ENCODE measurements around the gene GAS7. TPM values are rescaled to one million over a fixed set of nuclear protein-coding genes. Genes with fewer than 3 reads are reported as not detected.

Gene GAS7
- total RNA-seq, 2 experiments from 2014 or later: 0.76 to 1.2 TPM

GRCh38 chr17:9898812-9899211 is 299.6 kb downstream of the GAS7 start:
- no peaks in the 10 kb centered on the region for H3K36me3 Mint-ChIP-seq
- DNase-seq: no peak
- H3K27ac Mint-ChIP-seq: no peak overlapping the region
- no peaks in the 10 kb centered on the region for H3K4me1 Mint-ChIP-seq
- no peak overlapping the region for H3K4me3 Mint-ChIP-seq
- no peaks in the 10 kb centered on the region for H3K9me3 Mint-ChIP-seq
- peaks cover 24% of the 10 kb centered on the region for H3K27me3 Mint-ChIP-seq

- no peaks in the 10 kb centered on the region for H3K4me1 Mint-ChIP-seq
- H3K27ac Mint-ChIP-seq: no peak overlapping the region
- H3K4me3 Mint-ChIP-seq: no peak overlapping the region
Measured at GRCh38 chr17:9897372-9897968, 300.9 kb downstream of the GAS7 start.

GRCh38 chr17:9895923-9896322 is 302.5 kb downstream of the GAS7 start:
- Mint-ChIP-seq H3K9me3 (no peaks in the 10 kb centered on the region), H3K4me3 (no peak overlapping the region), H3K36me3 (no peaks in the 10 kb centered on the region), H3K4me1 (no peaks in the 10 kb centered on the region), H3K27ac (no peak overlapping the region), H3K27me3 (peaks cover 22% of the 10 kb centered on the region)
- DNase-seq: no peak

More at GRCh38 chr17:9897372-9897968, 300.9 kb downstream of the GAS7 start:
- Mint-ChIP-seq H3K27me3 (peaks cover 29% of the 10 kb centered on the region), H3K9me3 (no peaks in the 10 kb centered on the region), H3K36me3 (no peaks in the 10 kb centered on the region)
- no peak for DNase-seq

GRCh38 chr17:9894231-9894630 is 304.2 kb downstream of the GAS7 start:
- Mint-ChIP-seq H3K4me1 (no peaks in the 10 kb centered on the region), H3K36me3 (no peaks in the 10 kb centered on the region), H3K9me3 (no peaks in the 10 kb centered on the region), H3K27me3 (peaks cover 12% of the 10 kb centered on the region), H3K27ac (no peak overlapping the region), H3K4me3 (no peak overlapping the region)
- no peak for DNase-seq

GRCh38 chr17:9893411-9894012 is 304.9 kb downstream of the GAS7 start:
- Mint-ChIP-seq H3K27me3 (peaks cover 11% of the 10 kb centered on the region), H3K36me3 (no peaks in the 10 kb centered on the region), H3K9me3 (no peaks in the 10 kb centered on the region), H3K4me1 (no peaks in the 10 kb centered on the region), H3K4me3 (no peak overlapping the region), H3K27ac (no peak overlapping the region)
- DNase-seq: no peak

GRCh38 chr17:9890124-9890523 is 308.3 kb downstream of the GAS7 start:
- peaks cover 5% of the 10 kb centered on the region for H3K27me3 Mint-ChIP-seq
- no peaks in the 10 kb centered on the region for H3K9me3 Mint-ChIP-seq
- H3K27ac Mint-ChIP-seq: no peak overlapping the region
- peak; percentile 8 for DNase-seq
- H3K4me3 Mint-ChIP-seq: no peak overlapping the region
- H3K4me1 Mint-ChIP-seq: no peaks in the 10 kb centered on the region
- H3K36me3 Mint-ChIP-seq: no peaks in the 10 kb centered on the region

GRCh38 chr17:9887508-9887907 is 310.9 kb downstream of the GAS7 start:
- no peaks in the 10 kb centered on the region for H3K4me1 Mint-ChIP-seq
- H3K27me3 Mint-ChIP-seq: no peaks in the 10 kb centered on the region

GRCh38 chr17:9886141-9886930 is 312.1 kb downstream of the GAS7 start:
- peaks cover 22% of the 10 kb centered on the region for H3K9me3 Mint-ChIP-seq
- no peaks in the 10 kb centered on the region for H3K36me3 Mint-ChIP-seq
- no peaks in the 10 kb centered on the region for H3K27me3 Mint-ChIP-seq
- DNase-seq: no peak
- no peak overlapping the region for H3K27ac Mint-ChIP-seq
- H3K4me1 Mint-ChIP-seq: no peaks in the 10 kb centered on the region
- H3K4me3 Mint-ChIP-seq: no peak overlapping the region

More at GRCh38 chr17:9887508-9887907, 310.9 kb downstream of the GAS7 start:
- peaks cover 14% of the 10 kb centered on the region for H3K9me3 Mint-ChIP-seq
- H3K27ac Mint-ChIP-seq: no peak overlapping the region
- H3K36me3 Mint-ChIP-seq: no peaks in the 10 kb centered on the region
- no peak for DNase-seq
- H3K4me3 Mint-ChIP-seq: no peak overlapping the region

GRCh38 chr17:9883451-9883850 is 315.0 kb downstream of the GAS7 start:
- Mint-ChIP-seq H3K4me3 (no peak overlapping the region), H3K27me3 (no peaks in the 10 kb centered on the region), H3K27ac (no peak overlapping the region), H3K4me1 (no peaks in the 10 kb centered on the region), H3K9me3 (peaks cover 22% of the 10 kb centered on the region), H3K36me3 (no peaks in the 10 kb centered on the region)
- DNase-seq: no peak

- H3K9me3 Mint-ChIP-seq: peaks cover 22% of the 10 kb centered on the region
- H3K4me3 Mint-ChIP-seq: no peak overlapping the region
- no peak for DNase-seq
- H3K4me1 Mint-ChIP-seq: no peaks in the 10 kb centered on the region
- no peaks in the 10 kb centered on the region for H3K36me3 Mint-ChIP-seq
- no peak overlapping the region for H3K27ac Mint-ChIP-seq
- no peaks in the 10 kb centered on the region for H3K27me3 Mint-ChIP-seq
Measured at GRCh38 chr17:9880582-9880999, 317.8 kb downstream of the GAS7 start.

- Mint-ChIP-seq H3K36me3 (no peaks in the 10 kb centered on the region), H3K27me3 (no peaks in the 10 kb centered on the region), H3K4me3 (no peak overlapping the region), H3K9me3 (peaks cover 18% of the 10 kb centered on the region), H3K4me1 (no peaks in the 10 kb centered on the region), H3K27ac (no peak overlapping the region)
- no peak for DNase-seq
Measured at GRCh38 chr17:9878786-9879525, 319.4 kb downstream of the GAS7 start.

- no peaks in the 10 kb centered on the region for H3K36me3 Mint-ChIP-seq
- H3K27me3 Mint-ChIP-seq: no peaks in the 10 kb centered on the region
- peaks cover 14% of the 10 kb centered on the region for H3K9me3 Mint-ChIP-seq
- no peak for DNase-seq
- H3K27ac Mint-ChIP-seq: no peak overlapping the region
- no peaks in the 10 kb centered on the region for H3K4me1 Mint-ChIP-seq
- H3K4me3 Mint-ChIP-seq: no peak overlapping the region
Measured at GRCh38 chr17:9878356-9878755, 320.1 kb downstream of the GAS7 start.

GRCh38 chr17:9875441-9875840 is 323.0 kb downstream of the GAS7 start:
- no peak for DNase-seq
- H3K4me3 Mint-ChIP-seq: no peak overlapping the region
- H3K27ac Mint-ChIP-seq: no peak overlapping the region
- no peaks in the 10 kb centered on the region for H3K4me1 Mint-ChIP-seq
- no peaks in the 10 kb centered on the region for H3K36me3 Mint-ChIP-seq
- H3K27me3 Mint-ChIP-seq: no peaks in the 10 kb centered on the region
- H3K9me3 Mint-ChIP-seq: no peaks in the 10 kb centered on the region

- Mint-ChIP-seq H3K36me3 (no peaks in the 10 kb centered on the region), H3K4me3 (no peak overlapping the region), H3K27ac (no peak overlapping the region), H3K27me3 (no peaks in the 10 kb centered on the region), H3K9me3 (no peaks in the 10 kb centered on the region), H3K4me1 (no peaks in the 10 kb centered on the region)
- DNase-seq: no peak
Measured at GRCh38 chr17:9874722-9875121, 323.7 kb downstream of the GAS7 start.

- Mint-ChIP-seq H3K27me3 (no peaks in the 10 kb centered on the region), H3K36me3 (no peaks in the 10 kb centered on the region), H3K9me3 (no peaks in the 10 kb centered on the region), H3K4me3 (no peak overlapping the region), H3K4me1 (no peaks in the 10 kb centered on the region), H3K27ac (no peak overlapping the region)
- no peak for DNase-seq
Measured at GRCh38 chr17:9872852-9873251, 325.6 kb downstream of the GAS7 start.
